GM18907 (cell line): ENCODE measurements around the gene MSX1.

Experiments
- ATAC-seq: cut with Tn5 transposase; IDR thresholded peaks from one replicate; pipeline ENCODE4 v1.9.1; 2021; ENCODE audit warnings: mild to moderate bottlenecking, moderate library complexity; ENCODE audit not compliant: unreplicated experiment

Gene MSX1

DNA sequence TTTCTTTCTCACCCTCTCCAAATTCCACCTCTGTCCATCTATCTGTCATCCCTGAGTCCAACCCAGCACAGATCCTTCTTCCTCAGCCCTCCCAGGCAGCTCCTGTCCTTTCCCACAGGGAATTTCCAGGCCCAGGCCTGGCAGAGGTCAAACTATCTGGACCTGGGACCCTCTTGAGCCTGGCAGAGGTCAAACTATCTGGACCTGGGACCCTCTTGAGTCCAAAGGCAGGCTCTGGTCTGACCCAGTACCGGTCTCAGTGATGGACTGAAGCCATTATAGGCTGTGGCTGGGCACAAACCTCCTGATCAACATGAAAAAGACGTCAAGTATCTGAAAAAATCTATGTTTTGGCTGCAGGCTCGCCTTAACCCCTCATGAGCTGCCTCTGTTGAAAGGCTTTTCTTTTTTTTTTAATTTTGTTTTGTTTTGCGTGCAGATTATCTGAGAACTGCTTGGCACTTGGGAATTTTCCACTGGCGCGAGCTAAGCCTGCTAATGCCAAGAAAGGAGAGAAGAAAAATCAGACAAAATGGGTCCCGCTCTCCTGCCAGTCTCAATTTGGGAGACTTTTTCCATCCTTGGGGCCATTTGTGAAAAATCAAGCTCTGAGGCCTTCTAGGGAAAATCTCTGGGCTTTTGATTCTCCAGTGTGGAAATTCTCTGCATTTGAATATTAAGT lies 31.2 kb downstream of the MSX1 start:
- no peak for ATAC-seq

DNA sequence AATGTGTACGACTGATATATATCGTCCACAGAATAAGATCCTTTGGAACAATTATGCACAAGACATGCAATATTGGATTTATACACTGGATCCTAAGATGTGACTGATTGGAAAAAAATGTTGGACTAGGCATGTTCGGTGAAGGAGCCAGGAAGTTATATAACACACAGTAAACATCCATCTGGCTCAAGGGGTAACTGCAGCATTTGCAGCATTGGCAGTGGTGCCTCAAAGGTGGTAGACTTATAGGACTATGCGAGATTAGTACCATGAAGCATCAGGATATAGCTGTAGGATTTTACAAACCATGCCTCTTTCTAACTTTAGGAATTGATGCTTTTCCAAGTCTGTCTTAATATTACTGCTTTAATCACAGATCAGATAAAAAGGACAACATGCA lies 34.3 kb downstream of the MSX1 start:
- ATAC-seq, result no peak

DNA sequence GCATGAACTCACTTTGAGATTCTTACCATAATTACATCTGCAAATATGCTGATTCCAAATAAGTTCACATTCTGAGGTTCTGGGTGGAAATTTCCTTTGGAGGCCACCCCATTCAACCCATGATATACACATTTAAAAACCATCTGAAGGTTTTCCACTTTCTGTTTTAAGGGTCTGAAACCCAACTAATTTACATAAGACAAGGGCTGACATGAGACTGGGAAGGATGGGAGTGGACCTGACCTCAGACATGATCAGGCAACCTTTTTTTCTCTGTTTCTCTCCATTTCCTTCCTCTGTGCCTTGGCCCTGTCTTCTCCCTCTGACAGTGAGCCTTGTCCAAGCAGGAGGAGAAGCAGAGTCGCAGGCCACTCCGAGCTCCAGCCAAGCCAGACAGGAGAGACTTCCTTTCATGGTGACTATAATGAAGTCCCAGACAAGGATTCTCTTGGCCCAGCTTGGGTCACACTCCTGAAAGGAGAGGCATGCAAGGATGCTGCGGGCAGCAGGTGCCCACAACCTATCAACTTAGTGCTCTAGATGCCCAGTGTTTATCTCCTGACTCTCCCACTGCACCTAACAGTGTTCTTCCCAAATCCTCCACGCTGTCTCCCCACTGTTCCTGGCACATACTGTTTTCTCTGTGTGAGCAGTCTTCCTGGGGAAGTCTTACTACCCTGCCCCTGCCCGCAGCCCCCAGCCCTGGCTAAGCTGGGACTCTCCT lies 39.9 kb downstream of the MSX1 start:
- no peak for ATAC-seq

DNA sequence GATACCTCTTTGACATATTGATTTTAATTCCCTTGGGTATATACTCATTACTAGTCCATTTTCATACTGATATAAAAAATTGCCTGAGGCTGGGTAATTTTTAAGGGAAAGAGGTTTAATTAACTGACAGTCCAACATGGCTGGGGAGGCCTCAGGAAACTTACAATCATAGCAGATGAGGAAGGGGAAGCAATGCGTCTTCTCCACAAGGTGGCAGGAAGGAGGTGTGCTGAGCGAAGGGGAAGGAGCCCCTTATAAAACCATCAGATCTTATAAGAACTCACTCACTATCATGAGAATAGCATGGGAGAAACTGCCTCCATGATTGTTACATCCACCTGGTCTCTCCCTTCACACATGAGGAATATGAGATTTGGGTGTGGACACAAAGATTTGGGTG lies 42.4 kb downstream of the MSX1 start:
- ATAC-seq, result no peak

DNA sequence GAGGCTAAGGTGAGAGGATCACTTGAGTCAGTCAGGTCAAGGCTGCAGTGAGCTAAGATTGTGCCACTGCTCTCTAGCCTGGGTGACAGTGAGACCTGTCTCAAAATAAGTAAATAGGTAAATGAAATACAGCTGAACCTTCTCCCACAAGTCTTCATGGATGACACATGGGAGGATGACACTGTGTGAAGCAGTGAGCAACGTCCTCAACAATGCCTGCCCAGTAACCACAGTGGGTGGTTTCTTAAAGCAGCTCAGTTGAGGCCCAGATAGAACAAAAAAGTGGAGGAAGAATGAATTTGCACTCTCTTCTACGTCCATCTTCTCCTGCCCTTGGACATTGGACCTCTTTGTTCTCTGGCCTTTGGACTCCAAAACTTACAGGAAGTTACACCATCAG lies 52.7 kb downstream of the MSX1 start:
- no peak for ATAC-seq

DNA sequence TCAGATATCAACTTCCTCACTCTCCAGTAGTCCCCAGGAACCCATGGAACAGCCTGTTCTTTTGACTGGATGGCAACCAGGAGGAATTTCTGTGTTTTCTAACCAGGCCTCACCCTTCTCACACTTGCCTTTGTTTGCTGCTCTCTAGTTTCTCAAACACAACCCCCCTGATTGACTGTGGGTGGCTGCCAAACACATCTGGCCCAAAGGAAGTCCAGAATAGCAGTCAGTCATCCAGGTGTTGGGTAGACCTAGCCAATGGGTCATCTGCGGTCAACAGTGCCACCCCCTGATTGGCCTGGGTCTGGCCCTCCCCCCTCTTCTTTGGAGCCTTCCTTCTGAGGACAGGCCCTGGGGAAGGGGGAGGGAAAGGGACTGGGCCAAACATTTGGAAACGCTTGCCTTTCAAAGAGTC lies 53.7 kb downstream of the MSX1 start:
- no peak for ATAC-seq
